Measurements from ENCODE around the gene DTX4. TPM values are rescaled to one million over a fixed set of nuclear protein-coding genes. Genes with fewer than 3 reads are reported as not detected.

Gene DTX4
- total RNA-seq, 1 donor from 2014 or later: 0.20 TPM

GRCh38 chr11:59191095-59191494, 19.2 kb downstream of the DTX4 start:
- DNase-seq (ENCODE audit: low read depth, low spot score): no peak

DNA sequence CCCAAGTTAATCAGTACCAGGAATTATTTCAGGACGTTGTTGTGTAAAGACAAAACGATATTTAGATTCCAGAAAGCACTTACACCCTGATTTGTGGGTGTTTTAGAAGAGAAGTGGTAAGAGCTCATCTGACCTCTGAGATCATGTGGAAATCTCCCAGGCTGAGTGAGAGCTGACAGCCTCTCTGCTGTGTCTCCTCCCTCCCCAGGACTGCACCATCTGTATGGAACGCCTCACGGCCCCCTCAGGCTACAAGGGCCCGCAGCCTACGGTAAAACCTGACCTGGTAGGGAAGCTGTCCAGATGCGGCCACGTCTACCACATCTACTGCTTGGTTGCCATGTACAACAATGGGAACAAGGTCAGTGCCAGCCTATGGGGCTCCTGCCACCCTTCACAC, 20.0 kb downstream of the DTX4 start:
- no peak for DNase-seq (ENCODE audit: low read depth, low spot score)

- no peak for DNase-seq (ENCODE audit: low read depth, low spot score)
These were observed 20.6 kb downstream of the DTX4 start for GRCh38 chr11:59192446-59193020.

GRCh38 chr11:59193587-59194130, 21.7 kb downstream of the DTX4 start:
- DNase-seq (ENCODE audit: low read depth, low spot score): no peak

DNA sequence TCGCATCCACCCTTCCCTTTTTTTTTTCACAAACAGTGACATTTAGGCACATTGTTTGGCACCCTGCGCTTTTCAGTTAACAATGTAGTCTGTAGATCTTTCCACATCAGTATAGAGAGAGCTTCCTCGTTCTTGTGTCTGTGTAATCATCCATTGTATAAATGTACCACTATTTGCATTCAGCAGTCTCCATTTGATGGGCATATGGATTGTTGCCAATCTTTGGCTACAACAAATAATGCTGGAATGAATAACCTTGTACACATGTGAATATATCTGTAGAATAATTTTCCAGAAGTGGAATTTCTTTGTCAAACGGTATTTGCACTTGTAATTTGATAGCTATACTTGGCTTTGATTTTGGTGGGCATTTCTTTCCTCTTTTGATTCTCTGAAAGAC, 23.7 kb downstream of the DTX4 start:
- DNase-seq (ENCODE audit: low read depth, low spot score): no peak

GRCh38 chr11:59196777-59197176, 24.8 kb downstream of the DTX4 start:
- DNase-seq (ENCODE audit: low read depth, low spot score): no peak

DNA sequence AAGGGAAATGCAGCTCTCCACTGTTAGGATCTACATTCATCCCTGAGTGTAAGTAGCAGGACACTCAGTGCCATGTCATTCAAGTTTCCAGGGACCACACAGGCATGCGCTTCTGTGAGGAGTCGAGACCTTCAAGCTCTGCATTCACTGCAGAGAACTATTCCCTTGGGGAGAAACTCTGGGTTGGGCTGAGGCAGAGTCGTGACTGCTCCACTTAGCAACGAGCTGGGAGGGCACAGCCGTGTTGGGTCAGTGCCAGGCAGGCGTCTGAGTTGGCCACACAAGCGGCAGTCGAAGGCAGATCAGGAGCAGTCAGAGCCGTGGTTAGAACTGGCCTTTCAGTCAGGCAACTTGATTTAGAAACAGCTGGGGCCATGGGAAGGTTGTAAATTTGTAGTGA, 26.1 kb downstream of the DTX4 start:
- DNase-seq (ENCODE audit: low read depth, low spot score): no peak

DNA sequence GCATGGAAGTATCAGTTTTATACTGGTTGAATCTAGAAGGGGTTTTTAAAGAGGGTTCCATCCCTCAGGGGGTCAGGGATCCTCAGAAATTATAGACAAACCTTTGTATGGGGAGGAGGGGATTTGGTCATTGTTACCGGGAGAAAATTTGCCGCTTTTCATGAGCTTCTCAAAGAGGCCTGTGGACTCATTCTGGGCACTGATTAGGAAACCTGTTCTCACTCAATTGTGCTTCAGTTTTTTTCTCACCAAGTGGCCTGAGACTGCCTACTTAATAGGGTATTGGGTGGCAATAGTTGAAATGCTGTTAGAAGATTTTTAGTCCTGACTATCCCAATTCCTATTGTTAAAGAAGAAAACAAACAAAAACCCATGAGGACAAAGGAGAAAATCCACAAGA, 26.8 kb downstream of the DTX4 start:
- no peak for DNase-seq (ENCODE audit: low read depth, low spot score)

GRCh38 chr11:59199546-59200422, 27.9 kb downstream of the DTX4 start:
- no peak for DNase-seq (ENCODE audit: low read depth, low spot score)

GRCh38 chr11:59200423-59200746, 28.5 kb downstream of the DTX4 start:
- no peak for DNase-seq (ENCODE audit: low read depth, low spot score)

DNA sequence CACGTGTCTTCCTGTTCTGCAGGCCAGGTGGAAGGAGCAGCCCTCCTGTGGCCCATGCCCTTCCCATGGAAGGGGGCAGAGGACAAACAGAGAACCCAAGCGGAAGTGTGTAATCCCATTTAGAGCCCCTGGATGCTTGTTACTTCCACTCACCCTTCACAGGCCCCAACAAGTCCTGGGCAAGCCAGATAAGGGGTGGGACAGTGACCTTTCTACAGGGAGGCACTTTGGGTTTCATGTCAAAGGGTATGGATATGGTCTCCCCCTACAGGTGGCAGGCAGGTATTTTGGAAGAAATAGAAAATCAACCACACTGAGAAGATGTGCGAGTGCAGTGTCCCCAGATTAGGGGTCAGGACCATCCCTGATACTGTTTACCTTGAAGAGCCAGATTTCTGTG, 29.4 kb downstream of the DTX4 start:
- DNase-seq (ENCODE audit: low read depth, low spot score): no peak

GRCh38 chr11:59204746-59205145, 32.8 kb downstream of the DTX4 start:
- DNase-seq (ENCODE audit: low read depth, low spot score): no peak

GRCh38 chr11:59205648-59206047, 33.7 kb downstream of the DTX4 start:
- no peak for DNase-seq (ENCODE audit: low read depth, low spot score)

DNA sequence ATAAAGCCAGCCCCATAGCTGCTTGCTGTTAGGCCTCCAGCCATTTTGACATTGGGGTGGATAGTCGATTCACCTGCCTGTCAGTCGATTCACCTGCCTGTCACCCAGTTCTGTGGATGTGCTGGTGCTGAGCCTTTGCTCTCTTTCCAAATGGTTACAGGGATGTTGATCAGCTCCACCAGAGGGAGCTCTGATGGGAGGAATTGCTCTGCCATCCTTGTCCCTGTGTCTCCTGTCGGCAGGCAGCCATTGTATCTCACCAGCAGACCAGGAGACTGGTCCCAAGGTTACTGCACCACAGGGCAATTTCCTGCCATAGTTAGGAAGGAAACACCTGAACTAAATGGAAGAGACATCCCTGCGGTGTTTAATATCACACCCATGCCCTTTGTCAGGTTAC, 34.7 kb downstream of the DTX4 start:
- no peak for DNase-seq (ENCODE audit: low read depth, low spot score)

DNA sequence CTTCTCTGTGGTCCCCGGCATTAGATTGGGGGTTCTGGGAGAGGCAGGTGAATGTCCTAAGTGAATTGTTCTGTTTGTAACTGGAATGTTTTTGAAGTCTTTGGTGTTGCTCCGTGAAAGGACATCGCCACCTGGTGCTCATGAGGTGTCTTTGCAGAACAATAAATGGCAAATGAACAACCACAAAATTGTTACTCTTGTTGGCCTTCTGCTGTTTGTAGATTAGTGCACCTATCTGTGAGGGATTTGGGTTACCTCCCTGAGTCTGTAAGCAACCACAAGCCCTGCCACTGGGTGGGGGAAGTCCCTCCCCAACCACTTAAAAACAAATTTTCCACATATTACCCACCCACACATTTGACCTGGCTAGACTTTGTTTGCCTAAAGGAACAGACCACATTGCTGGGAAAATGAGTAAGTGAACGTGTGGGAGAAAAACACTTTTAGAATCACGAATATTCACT, 36.1 kb downstream of the DTX4 start:
- DNase-seq (ENCODE audit: low read depth, low spot score): no peak

- DNase-seq (ENCODE audit: low read depth, low spot score): no peak
These were observed 37.0 kb downstream of the DTX4 start for GRCh38 chr11:59208956-59209355.

GRCh38 chr11:59212222-59212621, 40.3 kb downstream of the DTX4 start:
- no peak for DNase-seq (ENCODE audit: low read depth, low spot score)

- no peak for DNase-seq (ENCODE audit: low read depth, low spot score)
These were observed 41.1 kb downstream of the DTX4 start, which contains the start of gene MPEG1 for GRCh38 chr11:59212744-59213631. TSS of gene MPEG1 (minus strand) at chr11:59212927. CDS start at chr11:59212865, 62 bp downstream.

DNA sequence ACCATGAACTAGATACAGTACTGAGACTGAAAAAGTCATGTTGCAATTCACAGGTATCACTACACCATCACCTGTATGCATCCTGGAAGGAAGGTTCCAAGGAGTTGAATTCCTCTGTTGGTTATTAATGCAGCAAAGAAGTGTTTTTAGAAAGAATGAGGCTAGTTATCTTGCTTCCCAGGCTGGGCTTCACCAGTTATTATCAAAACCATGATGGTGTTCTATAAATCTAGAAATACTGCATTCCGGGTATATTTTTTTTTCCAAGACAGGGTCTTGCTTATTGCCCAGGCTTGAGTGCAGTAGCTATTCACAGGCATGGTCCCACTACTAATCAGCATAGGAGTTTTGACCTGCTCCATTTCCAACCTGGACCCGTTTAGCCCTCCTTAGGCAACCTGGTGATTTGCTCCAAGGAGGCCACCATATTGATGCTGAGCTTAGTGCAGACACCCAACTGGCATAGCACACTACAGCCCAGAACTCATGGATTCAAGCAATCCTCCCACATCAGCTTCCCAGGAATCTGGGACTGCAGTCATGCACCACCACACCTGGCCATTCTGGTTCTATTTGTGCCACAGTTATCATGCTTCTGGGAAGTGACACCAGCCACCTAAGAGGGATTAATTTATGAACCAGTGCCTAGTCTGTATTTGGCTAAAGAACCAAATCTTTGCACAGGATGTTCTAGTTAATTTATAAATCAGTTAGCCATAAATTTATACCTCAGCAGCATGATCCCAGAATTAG, 42.4 kb downstream of the DTX4 start:
- DNase-seq (ENCODE audit: low read depth, low spot score): no peak

DNA sequence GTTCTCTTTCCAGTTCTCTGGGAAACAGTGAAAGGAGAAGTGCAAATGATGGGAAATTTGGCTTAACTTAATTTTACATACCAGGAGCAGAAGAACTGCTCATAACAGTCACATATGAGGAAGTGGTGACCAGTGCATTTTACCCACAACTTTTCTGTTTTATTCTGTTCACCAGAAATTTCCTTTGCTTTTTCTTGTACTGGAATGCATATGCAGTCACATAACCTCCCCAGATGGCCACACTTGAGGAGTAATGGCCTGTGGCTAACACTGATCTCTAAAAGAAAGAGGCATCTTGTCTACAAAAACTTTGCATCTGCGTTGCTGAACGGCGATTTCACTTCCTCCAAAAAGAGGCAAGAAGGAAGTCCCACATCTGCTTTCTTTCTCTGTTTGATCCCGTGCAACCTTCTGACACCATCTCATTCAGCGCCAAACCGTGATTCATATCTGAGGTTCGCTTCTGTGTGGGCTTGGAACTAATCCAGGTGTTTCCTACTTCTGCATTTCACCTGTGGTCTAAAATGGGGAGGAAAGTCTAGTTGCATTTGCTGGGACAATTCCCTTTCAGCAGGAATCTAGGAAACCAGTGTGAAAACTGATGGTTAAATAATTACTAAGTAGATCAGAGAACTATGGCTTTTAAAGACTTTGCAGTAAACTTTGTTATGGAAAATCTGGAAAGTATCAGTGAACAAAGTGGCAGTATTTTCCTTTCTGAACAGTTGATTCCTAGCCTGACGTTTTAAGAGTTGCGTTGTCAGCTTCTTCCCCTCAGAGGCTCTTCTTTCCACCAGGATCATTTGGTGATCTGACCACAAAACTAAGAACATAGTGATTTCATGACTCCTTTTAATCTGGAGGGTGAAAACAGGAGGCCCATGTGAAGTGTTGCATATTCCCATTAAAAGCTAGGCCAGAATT, 45.0 kb downstream of the DTX4 start:
- DNase-seq (ENCODE audit: low read depth, low spot score): no peak

Data from pulmonary artery endothelial cell (primary cell).